Hematopoietic multipotent progenitor cell treated with erythropoietin and hydrocortisone succinate and interleukin-3 and kit ligand, for 8 days (in vitro differentiated cells): ENCODE data around the gene PDIA6.
"Not testable (repeated sequence)": the region's sequence is repeated elsewhere in the genome, so short reads cannot be mapped to it uniquely, and the experiment has no call there.

Experiments used
- DNase-seq: peaks from one replicate; pipeline ENCODE4 v3.0.0-alpha.2; 2015

The PDIA6 gene

GRCh38 chr2:10806543-10806942 lies 6.0 kb downstream of the PDIA6 start:
- DNase-seq: no peak

- DNase-seq: not testable (repeated sequence)
Measured at GRCh38 chr2:10805990-10806389, 6.6 kb downstream of the PDIA6 start.

- DNase-seq: no peak
Measured at GRCh38 chr2:10802657-10803056, 9.9 kb downstream of the PDIA6 start.

DNA sequence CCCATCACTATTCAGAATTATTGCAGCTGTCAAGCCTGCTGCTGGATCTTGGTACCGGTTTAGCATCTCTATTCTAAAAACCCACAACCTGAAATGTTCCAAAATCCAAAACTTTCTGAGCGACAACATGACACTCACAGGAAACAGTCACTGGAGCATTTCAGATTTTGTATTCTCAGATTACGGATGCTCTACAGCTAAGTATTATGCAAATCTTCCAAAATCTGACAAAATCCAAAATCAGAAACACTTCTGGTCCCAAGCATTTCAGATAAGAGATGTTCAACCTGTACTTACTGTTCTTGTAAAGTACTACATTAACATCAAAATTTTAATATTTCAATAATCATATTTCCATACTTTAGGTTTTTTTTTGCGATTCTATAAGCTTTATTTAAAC lies 12.4 kb downstream of the PDIA6 start:
- no peak for DNase-seq

DNA sequence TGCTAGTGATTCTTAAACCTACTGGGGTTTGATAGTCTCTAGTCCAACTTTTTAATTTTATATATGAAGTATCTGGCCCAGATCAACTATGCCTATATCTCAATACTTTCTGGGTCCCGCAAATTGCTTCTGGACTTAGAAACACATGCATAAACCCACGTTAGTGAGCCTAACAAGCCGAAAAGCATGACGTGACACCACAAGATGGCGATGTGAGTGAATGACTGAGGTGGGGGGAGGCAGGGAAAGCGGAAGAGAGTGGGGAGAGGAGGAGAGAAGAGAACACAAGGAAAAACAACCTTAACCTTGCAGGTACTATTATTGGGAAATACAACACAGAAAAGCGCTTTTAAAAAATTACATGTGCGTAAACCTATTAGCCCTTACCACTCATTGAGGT lies 13.8 kb downstream of the PDIA6 start:
- no peak for DNase-seq

DNA sequence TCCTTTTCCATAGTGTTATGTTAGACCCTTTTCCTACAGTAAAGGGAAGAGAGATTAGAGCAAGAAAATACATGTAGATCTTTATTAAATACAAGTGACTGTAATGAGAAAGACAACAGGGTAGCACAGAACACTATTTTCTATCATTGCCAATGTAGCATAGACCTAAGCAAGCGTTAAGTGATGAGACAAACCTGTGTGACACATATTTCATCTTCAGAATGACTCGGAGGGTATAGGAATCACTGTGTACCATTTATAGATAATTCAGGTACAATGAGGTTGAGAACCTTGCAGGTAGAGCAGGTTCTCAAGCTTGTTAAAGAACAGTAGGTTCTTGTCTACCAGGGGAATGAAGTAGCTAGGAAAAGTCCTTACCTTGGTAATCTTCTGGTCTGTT lies 15.9 kb downstream of the PDIA6 start:
- no peak for DNase-seq

DNA sequence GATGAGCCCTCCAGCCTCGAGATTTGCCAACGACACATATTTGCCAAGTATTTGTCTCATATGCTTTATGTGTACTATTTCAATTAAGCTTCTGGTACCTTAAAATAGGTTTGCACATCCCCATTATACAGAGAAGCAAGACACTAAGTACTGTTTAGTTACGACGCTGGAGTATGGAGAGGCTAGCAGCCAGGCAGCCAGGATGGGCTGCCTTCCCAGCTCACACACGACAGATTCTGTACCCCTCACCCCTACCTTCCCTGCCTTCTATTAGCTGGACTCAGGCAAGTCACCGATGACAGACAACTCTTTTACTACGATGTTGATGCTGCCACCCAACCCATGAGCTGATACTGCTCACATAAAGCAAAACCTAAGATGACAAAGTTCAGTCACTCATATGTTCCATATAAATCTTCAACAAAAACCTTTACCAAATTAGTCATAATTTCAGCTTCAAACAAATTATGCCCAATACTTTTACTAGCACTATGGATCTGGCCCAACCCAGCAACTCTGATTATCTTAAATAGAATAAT lies 17.0 kb downstream of the PDIA6 start:
- no peak for DNase-seq

DNA sequence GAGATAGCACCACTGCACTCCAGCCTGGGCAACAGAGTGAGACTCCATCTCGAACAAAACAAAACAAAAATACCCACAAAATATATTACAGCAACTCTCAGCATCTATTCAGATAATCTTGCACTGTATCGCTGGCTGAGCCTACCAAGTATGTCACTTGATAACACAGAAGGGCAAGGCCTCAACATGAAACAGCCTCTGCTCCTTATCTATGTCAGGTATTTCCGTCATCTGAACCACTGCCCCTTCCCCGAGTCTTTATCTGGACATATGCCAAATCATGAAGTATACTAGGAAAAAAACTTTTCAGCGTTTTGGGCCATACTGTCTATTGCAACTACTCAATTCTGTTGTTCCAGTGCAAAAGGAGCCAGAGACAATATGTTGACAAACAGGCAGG lies 17.7 kb downstream of the PDIA6 start:
- DNase-seq: no peak

DNA sequence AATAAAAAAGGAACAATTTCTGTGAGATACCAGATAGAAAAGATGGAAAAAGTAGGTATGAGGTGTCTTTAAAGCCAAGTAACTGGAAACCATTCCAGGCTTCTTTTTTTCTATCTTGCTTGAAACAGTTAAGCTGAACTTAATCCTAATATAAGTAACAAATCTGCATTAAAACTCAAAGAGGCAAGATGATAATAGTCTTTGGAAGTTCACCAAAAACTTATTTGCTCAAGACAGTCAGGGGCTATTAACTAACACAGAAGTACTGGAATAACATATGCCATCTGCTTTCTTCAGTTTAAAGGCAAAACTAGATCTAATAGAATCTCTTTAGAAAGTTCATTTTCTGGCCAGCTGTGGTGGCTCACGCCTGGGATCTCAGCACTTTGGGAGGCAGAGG lies 18.8 kb downstream of the PDIA6 start:
- DNase-seq: no peak

DNA sequence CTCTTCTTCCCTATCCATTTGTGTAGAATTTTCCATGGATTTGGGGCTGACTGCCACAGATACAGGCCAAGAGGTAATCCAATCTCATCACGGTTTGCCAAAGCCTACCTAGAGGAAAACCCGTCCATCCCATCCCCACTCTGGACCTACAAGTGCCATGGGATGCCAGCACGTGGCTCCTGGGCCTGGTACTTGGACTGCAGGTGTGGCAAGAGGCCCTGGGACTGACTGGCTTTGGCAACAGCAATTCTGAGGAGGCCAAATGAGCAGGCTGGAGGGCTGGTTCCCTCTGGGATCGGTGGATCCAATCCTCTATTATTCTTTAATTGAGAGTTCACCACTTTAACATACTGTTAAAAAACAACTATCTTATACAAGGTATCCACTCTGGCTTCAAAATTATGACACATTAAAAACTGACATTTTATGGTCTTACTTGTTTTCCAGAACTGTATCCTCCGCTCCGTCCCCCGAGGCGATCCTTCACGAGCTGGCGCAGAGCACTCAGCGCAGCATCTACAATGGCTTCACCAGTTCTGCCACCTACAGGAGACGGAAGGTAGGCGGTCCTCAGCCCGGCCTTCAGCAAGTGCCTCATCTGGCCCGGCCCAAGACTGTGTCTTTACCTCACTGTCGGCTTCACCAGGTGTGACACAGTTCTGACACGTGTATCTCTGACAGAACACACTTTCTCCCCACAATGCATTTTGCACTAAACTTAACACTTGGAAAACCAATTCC lies 19.8 kb downstream of the PDIA6 start:
- no peak for DNase-seq

DNA sequence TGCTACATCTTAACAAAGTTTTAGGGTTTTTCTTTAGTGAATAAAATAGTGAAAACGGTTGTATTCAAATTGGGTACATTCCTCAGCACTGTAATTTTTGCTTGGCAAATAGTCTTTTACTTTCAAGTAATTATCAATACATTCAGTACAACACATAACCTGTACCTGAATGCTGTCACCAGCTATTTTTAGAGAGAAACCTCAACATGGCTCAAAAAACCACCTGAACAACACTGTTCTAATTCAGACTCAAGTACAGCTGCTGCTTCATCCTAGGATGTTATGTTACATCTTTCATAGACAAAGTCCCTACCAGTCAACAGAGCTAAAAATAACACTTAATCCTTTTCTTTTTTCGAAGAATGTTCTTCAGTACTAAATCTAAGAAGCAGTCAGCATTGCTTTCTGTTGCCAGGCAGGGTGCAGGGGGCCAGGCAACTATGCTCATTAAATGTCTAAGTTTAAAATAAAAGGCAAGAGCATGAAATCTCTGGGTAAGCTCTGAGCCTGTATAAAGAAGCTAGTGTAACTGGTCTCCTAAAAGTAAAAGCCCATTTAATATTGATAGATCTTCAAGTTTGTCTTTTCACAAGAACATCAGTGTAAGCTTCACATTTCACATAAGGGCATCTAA lies 20.5 kb downstream of the PDIA6 start:
- no peak for DNase-seq

- DNase-seq: no peak
Measured at GRCh38 chr2:10790228-10790973, 22.2 kb downstream of the PDIA6 start.

- DNase-seq: no peak
Measured at GRCh38 chr2:10788855-10789254, 23.7 kb downstream of the PDIA6 start.

DNA sequence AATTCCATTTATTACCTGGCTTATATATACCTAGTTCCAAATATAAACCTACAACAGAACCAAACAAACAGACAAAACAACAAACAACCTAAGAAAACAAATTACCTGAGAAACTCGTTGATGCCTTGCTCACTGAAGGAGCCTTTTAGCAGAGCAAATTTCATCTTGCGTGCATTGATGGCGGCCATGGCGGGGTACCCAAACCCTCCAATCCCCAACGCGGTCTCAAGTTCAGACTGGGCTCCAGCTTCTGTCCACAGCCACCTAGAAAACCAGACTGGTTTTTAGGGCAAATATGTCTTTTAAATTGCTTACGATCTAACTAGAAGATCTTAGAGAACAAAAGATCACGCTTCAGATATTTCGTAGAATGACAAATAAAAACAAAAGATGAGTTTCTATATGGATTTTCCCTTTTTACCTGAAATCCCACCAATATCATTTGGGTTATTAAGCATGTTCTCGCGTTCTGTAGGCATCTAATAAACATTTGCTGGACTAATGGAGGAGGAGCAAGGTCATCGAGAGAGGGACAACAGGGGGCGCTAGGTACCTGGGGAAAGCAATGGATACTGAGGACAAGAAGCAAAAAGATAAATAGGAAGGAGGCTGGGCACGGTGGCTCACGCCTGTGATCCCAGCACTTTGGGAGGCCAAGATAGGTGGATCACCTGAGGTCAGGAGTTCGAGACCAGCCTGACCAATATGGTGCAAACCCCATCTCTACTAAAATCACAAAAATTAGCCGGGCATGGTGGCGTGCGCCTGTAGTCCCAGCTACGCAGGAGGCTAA lies 25.2 kb downstream of the PDIA6 start:
- peak; percentile 53 for DNase-seq

GRCh38 chr2:10786240-10786982 lies 26.2 kb downstream of the PDIA6 start:
- no peak for DNase-seq

- DNase-seq: no peak
Measured at GRCh38 chr2:10785260-10785659, 27.3 kb downstream of the PDIA6 start.

DNA sequence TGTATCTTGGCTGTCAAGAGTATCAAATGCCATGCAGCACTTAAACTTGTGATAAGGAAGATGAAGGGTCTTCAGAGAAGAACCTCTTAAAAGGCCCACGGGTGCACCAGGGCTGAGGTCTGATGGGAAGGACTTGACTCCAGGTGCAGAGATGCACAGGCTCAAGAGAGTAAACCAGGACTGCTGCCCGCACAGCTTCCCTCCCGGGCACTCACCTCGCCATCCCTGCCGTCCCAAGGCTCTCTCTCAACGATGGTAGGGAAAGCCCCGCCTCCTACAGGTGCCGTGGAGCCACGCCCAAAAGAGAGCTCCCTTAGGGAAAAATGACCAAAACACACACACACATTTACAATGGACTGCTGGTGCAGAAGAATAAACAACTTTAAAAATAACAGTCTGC lies 27.9 kb downstream of the PDIA6 start:
- DNase-seq: no peak

DNA sequence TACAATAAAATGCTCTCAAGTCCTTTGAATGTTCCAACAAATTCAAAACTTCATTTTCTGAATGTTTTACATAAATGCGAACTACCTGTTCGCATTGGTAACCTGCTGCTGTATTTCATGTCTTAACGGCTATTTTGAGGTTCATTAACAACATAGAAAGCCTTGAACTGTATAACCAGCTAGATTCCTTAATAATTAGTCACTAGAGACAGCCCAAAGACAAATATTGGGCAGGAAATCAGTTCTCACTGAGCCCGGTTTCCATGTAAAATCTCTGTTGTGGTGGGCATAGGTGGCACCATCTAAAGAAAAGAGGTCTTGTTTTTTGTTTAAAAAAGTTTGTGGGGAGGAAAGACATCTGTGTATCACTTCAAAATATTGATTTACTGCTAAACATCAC lies 29.2 kb downstream of the PDIA6 start:
- no peak for DNase-seq

- no peak for DNase-seq
Measured at GRCh38 chr2:10781746-10782145, 30.8 kb downstream of the PDIA6 start.

DNA sequence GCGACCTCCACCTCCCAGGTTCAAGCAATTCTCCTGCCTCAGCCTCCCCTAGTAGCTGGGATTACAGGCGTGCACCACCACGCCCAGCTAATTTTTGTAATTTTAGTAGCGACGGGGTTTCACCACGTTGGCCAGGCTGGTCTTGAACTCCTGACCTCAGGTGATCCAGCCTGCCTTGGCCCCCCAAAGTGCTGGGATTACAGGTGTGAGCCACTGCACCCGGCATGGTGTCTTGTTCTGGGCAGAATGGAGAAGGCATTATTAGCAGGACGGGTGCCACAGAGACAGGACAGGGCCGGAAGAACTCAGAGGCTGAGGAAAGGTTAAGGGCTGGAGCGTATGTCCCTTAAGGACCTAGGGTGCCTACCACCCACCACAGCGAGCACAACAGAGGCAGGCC lies 31.8 kb downstream of the PDIA6 start:
- not testable (repeated sequence) for DNase-seq

DNA sequence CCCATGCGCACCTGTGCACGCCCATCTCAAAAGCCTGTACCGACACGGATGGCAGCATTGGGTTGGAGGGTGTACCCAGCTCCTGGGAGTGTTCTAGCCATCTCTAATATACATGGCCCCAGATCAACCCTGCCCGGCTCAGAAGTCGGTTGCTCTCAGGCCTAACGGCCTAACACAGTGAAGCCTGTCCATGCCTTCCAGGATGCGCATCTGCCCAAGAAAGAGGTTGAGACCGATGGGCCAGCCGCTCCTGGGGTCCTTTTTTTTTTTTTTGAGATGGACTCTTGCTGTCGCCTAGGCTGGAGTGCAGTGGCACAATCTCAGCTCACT lies 32.1 kb downstream of the PDIA6 start:
- no peak for DNase-seq

DNA sequence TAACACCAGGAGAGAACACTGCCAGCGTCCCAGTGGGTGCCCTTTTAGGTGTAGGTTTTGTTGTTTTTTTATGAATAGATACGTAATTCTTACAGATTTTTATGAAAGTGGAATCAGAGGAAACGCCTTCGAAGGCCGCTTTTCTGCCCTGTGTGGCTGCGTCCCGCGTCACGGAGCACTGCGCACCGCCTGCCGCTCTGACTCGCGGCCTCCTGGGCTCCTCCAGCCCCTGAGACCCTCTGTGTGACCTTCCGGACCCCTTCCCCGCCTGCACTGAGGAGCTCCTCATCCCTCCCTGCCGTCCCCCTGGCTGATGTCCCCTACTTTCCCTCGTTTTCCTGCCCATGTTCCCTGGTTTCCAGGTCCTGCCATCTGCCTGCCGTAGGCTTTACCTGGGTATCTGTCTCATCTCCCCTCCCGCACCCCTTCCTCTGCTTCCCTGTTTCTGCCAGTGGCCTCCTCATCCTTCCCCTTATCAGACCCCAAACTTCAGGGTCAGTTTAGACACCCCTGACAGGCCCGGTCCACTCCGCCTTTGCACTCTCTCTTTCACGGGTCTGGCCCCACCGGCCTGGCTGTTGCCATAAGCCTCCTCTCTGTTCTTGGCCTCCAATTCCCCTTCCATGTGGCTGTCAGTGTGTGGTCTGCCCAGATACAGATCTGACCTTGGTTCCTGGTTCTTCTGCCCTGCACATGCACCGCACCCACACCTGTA lies 32.7 kb downstream of the PDIA6 start:
- no peak for DNase-seq
